GM18505 (cell line): Measurements from ENCODE around the gene TTC34.

ENCODE experiments used
- ATAC-seq: cut with Tn5 transposase; IDR thresholded peaks from one replicate; pipeline ENCODE4 v1.9.1; 2021; ENCODE audit not compliant: unreplicated experiment
- POLR2A ChIP-seq: IDR thresholded peaks from 4 replicates; pipeline ENCODE4 v1.6.1; 2011; ENCODE audit warnings: borderline replicate concordance; ENCODE audit not compliant: insufficient read depth, insufficient read length; ENCODE audit errors: extremely low read depth

The TTC34 gene

DNA sequence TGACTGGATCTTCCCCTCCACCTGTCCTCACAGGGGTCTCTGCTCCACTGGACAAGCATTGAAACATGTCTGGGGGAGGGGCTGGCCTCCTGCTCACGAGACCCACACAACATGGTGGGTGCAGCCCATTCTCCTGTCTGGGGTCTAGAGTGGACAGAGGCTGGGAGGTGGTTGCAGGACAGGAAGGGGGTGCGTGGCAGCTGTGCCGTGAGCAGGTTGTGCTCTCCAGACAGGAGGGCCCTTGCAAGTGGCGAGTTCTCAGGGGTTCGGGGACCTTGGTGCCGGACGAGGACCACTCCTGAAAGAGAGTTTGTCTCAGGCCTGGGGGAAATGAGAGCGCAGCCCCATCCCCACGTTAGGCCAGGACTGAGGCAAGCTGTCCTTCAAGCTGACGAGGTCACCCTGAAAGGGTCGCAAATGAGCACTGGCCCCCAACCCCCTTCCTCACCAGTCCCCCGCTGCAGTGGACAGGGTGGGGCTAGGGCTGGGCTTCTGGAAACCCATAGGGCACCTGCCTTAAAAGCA lies 21.2 kb upstream of the TTC34 start:
- ATAC-seq = no peak
- no peak for TF ChIP-seq POLR2A

DNA sequence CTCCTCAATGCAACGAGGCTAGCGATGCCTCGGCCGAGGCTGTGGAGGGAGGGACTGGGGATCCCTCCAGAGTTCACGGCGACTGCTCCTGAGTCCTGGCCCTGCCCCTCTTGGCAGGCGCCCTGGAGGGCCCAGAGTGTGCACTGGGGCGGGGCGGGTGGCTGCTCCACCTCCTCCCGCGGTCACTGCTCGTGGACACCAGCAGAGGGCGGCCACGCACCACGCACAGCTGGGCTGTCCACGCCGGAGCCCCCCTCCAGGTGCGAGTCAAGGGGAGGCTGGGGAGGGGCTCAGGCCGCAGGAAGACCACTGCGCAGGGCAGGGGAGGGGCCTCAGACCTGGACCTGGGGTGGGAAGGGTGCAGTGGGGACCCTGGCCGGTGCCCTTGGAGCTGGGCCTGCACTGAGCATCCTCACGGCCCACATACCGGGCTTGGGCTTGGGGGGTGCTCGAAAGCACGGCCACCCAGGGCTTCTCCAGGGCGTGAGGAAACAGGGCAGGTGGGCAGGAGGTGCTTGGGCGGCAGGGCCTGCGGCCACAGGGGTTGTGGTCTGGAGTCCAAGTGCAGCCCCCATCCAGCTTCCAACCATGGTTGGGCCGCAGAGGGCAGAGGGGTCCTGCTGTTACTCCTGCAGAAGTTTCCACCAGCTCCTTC lies 20.6 kb upstream of the TTC34 start:
- TF ChIP-seq POLR2A = no peak
- no peak for ATAC-seq

DNA sequence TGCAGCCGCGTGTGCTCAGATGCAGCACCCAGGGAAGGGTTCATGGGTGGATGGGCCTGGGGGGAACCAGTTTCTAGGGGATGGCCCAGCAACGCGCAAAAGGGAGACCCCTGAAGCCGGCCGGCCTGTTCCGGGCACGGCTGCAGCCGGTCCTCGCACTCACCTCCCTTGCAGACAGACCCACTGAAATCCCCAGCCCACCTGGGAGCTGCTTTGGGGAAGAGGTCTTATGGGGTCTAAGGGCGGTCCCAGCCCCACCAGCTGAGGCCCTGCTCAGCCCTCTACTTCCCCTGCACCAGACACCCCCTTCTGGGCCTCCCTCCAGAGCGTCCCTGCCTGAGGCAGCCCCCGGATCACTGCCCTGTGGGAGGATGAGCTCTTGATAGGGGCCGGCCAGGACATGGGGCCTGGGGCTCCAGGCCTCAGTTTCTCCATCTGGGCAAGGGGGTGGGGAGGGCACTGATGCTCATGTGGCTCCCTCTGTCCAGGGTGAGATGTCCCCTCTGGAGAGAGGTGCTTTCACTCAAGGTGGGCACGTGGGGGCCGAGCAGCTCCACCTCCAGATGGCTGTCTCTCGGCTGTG lies 20.0 kb upstream of the TTC34 start:
- no peak for TF ChIP-seq POLR2A

DNA sequence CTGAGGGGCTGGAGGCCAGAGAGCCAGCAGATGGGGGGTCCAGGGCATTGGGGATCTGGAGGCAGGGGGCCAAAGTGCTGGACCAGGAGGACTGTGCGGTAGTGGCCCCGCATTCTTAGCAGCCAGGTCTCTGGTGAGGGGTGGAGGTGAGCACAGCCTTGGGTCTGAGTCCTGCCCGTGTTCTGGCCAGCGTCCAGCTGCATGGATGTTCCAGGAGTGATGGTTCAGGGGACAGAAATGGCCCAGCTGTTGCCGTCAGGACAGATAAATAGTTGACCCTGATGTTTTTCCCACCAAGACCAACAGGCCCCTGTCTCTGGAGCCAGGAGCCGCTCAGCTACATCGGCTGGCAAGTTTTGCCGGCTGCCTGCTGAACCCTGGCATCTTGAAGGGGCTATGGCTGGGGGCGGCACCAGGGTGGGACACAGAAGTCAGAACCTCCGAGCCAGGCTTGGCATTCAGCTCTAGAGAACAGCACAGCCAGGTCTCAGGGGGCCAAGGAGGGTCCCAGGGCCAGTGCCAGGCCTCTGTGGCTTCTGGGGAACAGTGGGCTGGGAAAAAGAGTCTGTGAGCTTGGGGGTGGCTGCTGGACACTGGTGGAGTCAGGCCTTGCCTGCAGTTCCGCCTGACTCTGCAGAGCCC lies 19.4 kb upstream of the TTC34 start:
- no peak for ATAC-seq

More for the DNA sequence above, 20.0 kb upstream of the TTC34 start:
- ATAC-seq = no peak

DNA sequence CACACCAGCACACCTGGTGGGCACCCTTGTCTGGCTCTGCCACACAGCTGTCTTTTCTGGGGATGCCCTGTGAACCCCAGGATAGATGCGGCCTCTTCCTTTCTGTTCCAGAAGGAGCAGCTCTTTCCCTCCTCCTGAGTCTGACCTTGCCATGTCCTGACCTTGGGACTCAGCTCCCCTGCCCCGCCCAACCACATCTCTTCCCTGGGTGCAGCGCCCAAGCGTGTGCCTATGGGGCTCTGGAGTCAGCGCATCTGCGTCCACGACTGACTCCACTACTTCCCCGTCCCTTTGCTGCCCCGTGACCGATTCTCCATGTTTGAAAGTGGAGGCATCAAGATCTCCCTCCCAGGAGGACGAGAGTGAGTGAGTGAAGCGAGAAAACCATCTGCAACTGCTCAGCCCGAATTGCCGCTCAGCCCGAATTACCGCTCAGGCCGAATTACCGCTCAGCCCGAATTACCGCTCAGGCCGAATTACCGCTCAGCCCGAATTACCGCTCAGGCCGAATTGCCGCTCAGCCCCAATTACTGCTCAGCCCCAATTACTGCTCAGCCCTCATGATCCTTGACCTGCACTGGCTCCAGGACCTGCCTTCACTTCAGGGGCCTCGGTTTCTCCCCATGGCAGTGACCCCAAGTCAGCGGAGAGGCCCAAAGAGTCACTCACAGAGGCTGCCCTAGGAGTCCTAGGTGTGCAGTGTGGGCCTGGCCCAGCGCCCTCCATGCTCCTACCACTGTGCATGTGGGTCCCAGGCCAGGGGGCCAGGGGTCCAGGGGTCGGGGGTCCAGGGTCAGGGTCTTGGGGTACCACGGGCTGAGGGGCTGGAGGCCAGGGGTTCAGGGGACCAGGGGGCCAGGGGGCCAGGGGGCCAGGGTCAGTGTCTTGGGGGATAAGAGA lies 18.6 kb upstream of the TTC34 start:
- TF ChIP-seq POLR2A = no peak
- ATAC-seq = no peak

More for the DNA sequence above, 19.4 kb upstream of the TTC34 start:
- TF ChIP-seq POLR2A = no peak

DNA sequence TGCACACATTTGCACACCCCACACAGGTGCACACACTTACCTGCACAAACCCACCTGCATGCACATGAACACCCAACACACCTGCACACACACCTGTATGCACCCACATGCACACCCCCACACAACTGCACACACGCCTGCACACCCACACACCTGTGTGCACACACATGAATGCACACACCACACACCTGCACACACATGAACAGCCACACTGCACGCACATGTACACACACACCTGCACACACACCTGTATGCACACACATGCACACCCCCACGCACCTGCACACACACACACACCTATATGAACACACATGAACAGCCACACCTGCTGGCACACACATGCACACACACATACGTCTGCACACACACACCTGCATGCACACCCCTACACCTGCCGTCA lies 17.9 kb upstream of the TTC34 start:
- no peak for TF ChIP-seq POLR2A
- ATAC-seq = no peak

DNA sequence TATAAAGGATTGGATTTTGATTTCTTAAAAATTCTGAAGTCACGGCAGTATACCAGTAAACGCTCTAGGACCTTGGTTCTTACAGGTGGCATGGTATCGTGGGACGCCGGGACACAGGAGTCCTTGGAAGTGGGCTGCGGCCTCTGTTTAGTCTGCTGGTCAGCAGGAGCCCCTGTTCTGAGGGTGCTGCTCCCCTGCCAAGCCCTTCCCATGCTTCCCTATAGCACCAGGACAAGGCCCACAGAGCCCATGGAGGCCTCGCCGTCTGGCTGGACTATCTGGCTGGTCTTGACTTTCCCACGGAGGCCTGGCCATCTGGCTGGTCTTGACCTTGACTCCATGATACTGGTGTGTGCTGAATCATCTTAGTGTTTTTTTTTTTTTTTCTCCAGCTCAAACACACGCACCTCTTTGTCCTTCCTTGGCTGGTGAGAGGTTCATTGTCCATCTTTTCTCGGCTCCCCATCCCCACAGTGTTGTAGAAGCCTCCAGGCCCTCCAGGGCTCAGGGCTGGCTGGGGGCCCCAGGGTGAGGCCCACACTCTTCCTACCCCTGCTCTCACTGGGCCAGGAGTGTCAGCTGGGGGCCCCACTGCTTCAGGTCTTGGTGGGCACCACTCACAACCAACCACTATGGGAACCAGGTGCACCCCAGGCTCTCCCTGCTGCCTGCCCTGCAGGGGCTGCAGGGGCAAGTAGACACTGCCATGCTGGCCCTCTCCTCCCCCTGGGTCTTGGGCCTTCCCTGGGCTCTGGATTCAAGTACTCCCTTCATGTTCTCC lies 16.5 kb upstream of the TTC34 start:
- no peak for ATAC-seq
- no peak for TF ChIP-seq POLR2A

DNA sequence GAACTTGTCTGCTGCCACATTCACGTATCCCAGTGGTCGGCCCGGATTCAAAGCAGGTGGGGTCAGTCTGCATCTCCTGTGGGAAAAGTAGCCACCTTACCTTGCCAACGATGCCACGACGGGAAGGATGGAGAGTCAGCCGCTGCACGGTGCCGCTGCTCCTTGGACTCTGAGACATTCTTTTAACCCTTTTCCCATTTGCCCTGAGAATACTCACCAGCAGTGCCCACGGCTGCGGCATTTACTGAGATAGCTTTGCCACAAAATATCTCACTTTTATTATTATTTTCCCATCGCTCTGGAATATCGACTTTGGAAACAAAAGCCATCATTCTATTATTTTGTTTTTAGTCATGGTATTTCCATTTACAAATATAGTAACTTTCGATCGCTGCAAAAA lies 15.3 kb upstream of the TTC34 start:
- no peak for ATAC-seq
- no peak for TF ChIP-seq POLR2A

DNA sequence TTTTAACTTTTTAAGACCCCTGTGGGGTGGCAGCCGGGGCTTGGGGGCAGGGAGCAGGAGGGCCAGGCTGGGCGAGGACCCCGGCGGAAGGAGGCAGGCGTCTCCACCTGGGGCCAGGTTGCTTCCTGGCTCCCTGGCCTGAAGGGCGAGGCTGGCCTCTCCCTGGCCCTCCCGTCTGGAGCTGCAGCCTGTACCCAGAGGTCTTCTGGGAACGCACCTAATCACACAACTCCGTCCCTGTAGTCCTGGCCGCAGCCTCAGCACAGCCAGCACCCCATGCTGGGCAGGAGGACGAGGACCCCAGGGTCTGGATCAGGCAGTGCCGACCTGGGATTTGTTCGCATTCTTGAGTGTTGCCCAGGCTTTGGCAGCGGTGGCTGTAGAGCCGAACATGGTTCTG lies 14.1 kb upstream of the TTC34 start:
- no peak for ATAC-seq

DNA sequence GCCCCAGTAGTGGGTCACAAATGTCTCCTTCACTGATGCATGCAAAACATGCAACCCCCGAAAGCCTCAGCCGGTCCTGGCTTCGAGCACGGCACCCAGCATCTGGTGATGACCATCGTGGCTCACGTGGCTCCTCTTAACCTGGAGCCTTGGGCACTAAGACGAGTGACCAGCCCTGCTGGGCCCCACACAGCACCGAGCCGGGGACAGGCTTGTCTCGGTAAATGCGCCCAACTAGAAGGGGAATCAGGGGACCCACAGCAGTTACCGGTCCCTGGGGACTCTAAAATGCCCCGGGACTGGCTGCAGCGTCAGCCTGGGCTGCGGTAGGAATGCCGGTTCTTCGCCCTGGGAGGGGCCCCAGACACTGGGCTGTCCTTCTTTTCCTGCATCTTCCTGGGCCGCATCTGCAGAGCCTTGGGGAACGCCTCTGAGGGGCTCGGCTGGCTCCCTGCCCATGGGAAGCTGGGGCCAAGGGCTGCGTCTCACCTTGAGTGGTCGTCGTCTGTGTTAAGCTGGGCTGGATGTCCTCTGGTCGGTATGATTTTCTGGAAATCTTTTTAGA lies 13.1 kb upstream of the TTC34 start:
- no peak for TF ChIP-seq POLR2A
- no peak for ATAC-seq

More for the DNA sequence above, 14.1 kb upstream of the TTC34 start:
- TF ChIP-seq POLR2A = no peak

DNA sequence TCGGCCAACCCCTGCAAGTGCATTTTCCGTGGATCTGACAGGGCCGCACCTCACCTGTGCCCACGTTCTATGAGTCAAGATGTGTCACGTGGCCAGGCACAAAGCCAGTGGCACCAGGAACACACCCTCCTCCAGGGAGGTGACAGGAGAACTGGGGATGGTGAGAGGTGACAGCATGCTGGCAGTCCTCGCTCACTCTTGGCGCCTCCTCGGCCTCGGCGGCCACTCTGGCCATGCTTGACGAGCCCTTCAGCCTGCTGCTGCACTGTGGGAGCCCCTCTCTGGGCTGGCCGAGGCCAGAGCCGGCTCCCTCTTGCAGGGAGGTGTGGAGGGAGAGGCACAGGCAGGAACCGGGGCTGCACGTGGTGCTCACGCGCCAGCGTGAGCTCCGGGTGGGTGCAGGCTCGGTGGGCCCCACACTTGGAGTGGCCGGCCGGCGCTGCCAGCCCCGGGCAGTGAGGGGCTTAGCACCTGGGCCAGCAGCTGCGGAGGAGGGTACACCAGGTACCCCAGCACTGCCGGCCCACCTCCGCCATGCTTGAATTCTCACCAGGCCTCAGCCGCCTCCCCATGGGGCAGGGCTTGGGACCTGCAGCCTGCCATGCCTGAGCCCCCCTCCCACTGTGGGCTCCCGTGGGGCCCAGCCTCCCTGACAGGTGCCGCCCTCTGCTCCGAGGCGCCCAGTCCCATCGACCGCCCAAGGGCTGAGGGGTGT lies 11.6 kb upstream of the TTC34 start:
- no peak for ATAC-seq

DNA sequence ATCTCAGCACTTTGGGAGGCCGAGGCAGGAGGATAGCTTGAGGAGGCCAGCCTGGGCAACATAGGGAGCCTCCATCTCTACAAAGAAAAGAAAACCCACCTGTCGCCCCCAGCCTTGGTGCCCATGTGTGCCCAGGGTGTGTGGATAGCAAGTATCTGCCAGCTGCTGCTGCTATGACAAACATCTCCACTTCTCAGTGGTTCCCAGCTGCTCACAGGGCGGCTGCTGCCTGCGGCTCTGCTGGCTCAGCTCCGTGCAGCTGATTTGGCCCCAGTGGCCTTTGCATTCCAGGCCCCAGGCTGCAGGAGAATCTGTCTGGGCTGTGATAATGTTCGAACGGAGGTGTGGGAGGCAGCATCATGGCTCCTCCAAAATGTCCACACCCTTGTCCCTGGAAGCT lies 10.6 kb upstream of the TTC34 start:
- no peak for TF ChIP-seq POLR2A
- ATAC-seq = no peak

More for the DNA sequence above, 11.6 kb upstream of the TTC34 start:
- no peak for TF ChIP-seq POLR2A

DNA sequence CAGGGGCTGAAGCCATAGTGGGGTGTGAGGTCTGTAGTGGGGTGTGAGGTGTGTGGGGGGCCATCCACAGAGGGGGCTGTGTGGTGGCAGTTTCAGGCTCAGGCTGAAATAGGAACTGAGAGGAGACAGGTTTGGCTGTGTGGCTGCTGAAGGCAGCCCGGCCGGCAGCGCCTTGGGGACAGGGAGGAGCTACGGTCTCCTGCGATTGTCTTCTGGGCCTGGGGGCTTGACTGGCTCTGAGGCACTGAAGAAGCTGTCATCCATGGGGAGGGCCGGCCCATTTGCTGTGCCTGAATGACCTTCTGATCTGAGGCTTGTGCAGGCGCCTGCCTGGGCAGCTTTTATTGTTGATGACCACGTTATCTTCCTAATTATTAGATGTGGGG lies 10.0 kb upstream of the TTC34 start:
- TF ChIP-seq POLR2A = no peak
- no peak for ATAC-seq
